ENCODE measurements around the gene SP2.
A peak's percentile ranks its signal among the peaks of the same experiment; 100 is the strongest.
"Not testable (repeated sequence)": the region's sequence is repeated elsewhere in the genome, so short reads cannot be mapped to it uniquely, and the experiment has no call there.

SP2 gene

DNA sequence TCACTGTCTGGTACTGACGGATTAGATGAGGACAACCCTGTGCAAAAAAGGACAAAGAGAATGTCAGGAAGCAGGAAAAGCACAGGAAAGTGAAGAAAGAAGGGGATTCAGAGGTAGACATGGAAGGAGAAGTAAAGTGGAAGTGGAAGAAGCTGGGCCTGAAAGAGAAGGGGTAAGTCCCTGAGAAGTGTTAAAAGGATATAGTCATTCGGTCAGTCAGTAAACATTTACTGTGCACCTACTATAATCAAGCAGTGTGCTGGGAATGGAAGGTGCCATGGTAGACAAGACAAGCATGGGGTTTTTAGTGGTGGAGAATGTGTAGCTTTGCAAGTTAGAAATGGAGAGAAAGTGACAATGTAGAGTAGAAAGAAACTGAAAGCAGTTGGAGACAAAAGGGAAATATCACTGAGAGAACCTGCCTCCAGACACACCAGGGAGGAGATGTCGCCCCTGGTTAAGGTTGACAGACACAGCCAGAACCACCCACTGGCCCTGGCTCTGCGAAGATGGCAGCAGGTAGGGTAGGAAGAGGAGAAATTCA is 4.4 kb upstream of the SP2 start:
- no peak for DNase-seq

DNA sequence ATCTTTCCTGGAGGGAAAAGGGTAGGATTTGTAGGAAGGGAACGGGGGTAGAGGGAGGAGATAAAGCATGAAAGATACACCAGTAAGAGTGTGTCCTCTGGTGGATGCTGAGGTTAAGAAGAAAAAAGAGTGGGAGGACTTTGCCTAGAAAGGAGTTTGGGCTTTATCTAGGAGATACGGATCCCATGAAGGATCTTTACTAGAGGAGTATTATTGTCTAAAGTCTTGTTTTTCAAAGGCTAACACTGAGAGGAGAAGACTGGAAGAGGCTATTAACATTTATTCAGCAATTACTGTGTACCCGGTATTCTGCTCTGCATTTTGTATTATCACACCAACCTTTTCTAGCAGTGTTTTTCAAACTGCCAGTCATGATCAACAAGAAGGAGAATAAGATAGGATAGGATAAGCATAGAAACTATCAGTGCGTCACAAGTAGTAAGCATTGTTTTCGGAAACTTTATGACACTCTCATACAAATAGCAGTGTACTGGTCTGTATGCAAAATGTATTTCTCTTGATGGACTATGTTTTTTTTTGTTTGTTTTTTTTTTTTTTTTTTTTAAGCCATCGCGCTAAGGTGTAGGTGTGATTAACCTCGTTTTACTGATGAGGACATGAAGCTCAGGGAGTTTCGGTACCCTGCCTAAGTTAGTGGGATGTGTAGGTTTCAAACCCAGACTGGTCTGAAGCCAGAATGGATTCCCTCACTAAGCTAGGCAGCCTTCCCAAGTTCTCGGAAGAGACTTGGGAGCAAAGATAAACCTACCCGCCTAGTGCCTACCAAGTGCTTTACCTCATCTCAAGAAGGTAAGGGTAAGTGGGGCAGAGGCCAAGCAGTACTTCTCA is 1.3 kb upstream of the SP2 start:
- DNase-seq: no peak

DNA sequence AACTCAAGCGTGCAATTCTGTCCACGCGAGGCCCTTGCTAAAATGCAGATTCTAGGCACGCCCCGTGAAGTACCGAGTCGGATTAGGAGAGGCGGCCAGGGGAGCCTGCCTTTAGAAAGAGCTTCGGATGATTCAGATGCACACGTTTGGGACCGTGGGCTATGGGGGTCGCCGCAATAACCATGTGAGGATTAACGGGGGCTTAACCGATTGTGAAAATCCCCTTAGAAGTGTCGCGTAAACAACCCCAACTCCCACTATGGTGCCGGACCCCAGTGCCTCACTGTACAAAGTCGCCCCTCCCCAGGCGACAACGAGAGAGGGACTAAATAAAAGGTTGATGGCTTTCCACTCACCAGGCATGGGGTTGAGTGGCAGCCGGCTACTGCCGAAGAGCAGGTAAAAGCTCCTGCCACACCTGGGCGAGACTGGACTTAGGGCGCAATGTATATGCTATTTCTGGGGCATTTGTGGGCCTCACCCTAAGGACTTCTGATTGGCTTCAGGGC is 635 bp upstream of the SP2 start:
- DNase-seq: peak; percentile 22

DNA sequence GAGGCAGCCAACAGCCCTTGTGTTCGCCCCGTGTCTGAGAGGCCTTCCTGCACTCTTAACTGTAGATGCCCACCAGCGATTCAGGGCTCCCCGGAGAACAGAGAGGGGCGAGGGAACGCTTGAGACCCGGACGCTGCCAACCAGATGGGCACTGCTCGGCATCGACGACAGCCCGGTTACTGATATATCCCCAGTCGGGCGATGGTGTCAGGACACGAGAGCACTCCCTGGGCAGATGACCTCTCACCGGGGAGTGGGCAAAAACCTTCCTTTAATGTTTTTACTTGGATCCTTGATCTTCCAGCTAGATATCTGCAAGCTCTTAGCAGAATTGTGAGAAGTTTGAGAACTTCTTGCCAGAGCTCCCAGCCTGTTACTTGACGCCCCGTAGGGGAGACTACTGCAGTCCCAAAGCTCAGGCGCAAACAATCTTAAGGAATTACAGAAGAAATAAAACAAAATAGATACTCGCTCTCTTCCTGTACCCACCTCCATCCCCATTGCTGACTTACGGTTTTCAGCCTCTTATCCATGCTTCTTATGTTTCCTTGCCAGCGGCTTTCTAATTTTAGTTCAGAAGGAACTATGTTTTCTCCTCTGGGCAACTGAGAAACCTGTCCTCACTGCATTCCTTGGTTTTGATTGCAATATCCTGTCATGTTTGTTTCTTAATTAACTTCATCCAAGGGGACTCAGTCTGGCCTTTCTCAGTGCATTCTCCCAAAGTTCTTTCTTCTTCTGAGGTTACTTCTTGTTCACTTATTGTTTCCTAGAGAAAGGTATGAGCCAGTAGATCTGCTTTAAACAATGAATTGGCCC is 845 bp downstream of the SP2 start:
- DNase-seq: no peak

DNA sequence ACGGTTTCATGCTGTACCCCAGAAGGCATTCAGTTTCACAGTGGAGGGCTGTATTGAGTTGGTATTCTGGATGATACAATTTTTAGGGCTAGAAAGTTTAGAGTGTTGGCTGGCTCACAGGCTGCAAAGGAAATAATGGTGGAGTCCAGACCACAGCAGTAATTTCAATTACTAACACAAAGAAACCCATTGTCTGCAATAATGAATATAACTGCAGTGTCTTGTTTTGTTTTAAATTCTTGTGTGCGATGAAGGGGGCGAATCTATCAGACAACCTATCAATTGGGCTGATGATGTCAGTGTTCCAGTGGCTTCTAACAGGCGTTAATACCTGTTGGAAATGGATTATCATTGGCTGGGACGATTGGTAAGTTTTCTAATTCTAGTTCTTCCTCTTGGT is 1.5 kb downstream of the SP2 start:
- no peak for DNase-seq

DNA sequence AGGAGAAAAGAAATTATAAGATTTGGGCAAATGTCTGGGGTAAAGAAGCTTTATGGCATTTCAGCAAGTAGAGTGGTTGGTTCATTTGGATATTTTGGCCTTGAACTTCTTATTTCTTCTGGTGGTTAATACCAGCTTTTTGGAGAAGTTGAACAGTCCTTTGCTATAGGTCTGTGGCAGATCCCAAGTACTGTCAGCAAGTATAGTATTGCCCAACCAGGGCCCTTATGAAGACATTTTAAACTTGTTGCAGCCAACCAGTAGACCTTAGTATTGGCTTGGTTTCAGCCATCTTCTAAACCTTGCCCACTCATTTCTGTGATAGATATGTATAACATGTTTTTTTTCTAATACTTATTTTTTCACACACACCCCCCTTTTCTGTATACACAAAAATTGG is 2.2 kb downstream of the SP2 start:
- no peak for DNase-seq

DNA sequence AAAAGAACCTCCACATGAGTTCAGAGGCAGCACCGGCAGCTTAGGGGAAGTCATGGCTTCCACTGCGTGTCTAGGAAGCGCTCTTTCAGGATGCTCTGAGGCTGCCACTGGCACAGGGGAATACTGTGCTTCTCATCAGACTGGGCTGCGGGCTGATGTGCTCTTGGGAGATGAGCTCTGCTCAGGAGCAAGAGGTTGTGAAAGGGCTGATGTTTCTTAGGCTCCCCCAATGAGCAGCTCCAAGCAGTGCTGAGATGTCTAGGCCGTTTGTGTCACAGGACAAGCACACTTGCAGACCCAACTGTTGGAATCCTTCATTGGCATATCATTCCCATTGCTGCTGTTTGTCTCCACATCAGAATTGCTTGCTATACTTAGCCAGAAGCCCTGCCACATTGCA is 3.6 kb downstream of the SP2 start:
- DNase-seq: no peak

DNA sequence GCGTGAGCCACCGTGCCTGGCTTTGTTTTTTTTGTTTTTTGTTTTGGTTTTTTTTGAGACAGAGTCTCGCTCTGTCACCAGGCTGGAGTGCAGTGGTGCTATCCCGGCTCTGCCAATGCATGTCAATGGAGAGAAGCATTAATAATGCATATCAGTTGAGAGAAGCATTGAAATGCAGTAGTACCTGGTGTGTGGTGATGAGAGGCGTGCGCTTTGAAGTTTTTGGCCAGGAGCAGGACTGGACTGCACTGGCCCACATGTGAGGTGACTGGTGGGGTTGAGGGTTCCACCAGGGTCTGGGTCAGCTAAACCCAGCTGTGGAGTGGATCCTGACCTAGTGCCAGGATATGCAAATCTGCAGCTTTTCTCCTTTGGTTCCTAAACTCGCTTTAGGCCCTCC is 5.4 kb downstream of the SP2 start:
- DNase-seq: no peak

DNA sequence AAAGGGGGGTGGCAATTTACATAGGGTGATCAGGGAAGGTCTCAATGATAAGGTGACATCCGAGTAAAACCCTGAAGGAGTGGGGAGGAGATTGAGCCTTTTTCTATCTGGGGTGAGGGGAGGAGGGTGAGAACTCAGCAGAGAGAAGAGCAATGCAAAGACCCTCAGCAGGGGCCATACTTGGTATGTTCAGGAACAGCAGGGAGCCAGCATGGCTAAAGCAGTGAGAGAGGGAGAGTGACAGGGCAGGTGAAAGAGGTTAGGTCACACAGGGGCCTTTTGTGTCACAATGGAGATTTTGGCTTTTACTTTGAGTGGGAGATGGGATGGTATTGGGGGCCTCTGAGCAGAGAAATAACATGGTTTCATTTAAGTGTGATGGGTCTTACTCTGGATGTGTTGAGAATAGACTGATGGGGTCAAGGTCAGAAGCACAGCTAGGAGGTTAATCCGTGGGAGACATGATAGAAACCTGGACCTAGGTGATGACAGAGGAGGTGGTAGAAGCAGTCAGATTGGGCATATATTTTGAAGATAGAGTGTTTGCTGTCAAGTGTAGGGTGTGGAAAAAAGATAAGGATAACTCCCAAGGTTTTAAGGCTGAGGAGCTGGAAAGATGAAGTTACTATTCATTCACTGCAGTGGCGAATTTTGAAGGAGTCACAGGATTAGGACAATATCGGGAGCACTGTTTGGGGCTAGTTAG is 6.2 kb downstream of the SP2 start:
- no peak for DNase-seq

DNA sequence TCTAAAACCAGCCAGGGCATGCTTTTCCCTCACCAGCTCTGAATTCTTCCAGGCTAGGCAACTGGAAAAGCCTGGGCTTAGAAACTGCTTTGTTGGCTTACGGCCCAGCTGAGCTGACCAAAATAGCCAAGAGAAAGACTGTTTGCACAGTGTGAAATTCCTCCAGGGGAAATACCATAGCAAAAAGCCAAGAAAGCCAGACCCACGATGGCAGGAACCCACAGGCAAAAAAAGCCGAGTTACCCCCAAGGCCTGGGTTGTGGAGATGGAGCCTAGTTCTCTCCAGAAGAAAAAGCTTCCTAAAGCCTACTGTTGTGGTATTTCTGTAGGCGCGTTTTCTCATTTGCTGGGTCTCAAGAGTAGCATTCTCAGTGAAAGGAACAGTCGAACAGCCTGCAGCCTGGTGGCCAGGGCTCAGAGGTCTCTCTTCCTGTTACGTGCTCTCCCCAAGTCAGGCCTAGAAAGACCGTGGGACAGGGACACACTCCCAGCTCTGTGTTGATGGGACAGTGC is 9.2 kb downstream of the SP2 start:
- no peak for DNase-seq

DNA sequence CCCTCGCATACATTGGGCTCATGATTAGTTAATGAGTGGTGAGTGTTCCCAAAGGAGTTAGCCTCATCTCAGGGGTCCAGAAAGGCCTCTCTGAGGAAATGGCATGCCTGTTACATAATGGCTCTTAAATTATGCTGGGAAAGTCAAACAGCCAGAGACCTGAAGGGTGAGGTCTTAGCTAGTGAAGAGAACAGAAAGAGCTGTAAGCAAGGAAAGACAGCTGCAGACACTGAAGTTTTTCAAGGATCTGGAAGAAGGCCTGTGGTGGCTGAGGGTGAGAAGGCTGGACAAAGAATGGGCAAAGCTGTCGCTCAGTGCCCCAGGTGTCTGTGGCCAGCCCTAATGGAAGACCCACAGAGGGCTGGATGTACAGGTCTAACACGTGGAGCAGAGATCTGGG is 10.4 kb downstream of the SP2 start:
- DNase-seq: no peak

DNA sequence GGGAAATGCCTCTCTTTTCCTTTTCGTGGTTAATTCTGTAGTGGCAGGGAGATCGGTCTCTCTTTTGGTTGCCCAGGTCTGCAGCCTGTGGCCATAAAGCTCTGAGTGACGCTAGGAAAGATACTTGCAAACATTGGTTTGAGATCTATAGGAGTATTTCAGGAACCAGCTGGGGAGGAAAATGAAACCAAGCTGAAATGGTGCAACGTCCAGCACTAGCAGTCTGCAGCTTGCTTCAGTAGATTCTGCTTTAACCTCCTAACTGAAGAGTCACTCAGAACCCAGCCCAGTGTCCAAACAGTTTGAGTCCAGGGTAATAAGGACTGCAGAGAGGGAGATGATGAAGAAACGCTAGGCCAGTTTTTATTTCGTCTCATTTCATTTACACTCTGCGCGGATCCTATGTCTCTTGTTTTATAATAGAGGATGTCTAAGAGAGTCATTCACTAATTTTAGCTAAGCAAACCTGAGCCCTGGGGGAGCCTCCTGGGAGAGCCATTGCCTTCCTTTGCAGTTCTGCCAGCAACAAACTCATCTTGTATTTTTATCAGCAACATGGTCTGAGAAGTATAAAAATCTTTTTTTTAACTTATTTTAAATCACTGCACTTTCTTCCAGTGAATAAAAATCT is 12.0 kb downstream of the SP2 start:
- no peak for DNase-seq

DNA sequence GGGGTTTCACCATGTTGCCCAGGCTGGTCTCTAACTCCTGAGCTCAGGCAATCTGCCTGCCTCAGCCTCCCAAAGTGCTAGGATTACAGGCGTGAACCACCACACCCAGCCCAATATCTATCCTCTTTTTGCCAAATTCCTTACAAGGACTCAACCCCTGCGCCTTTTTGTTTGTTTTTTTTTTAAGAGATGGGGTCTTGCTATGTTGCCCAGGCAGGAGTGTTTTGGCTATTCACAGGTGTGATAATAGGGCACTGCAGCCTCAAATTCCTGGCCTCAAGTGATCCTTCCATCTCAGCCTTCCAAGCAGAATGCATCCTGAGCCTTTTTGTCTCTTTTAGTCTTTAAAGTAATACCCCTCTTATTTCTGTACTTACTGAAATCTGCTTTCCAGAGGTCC is 17.0 kb downstream of the SP2 start:
- DNase-seq: no peak

DNA sequence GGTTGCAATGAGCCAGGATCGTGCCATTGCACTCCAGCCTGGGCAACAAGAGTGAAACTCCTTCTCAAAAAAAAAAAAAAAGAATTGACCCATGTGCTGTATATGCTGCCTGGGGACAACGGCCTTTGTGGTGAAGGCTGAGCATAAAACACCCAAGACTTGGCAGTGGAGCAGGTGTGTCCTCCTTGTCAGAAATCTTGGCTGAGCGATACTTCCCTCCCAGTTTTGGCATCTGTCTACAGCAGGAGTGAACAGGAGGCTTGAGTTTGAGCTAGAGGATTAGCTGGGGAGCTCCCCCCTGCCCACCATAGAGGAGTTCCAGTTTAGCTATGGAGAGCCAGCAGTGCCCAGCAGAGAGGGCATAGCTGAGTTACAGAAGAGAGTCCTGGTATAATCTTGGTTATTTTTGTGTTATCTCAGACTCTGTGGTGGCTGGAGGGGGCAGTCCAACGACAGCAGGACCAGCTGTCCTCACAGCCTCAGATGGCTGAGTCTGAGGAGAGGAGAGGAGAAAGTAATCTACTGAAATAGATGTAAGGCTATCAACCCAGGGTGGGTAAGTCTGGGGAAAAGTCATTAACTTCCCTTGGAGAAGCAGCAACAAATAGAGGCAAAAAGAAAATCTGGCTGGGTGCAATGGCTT is 18.4 kb downstream of the SP2 start:
- DNase-seq: no peak

DNA sequence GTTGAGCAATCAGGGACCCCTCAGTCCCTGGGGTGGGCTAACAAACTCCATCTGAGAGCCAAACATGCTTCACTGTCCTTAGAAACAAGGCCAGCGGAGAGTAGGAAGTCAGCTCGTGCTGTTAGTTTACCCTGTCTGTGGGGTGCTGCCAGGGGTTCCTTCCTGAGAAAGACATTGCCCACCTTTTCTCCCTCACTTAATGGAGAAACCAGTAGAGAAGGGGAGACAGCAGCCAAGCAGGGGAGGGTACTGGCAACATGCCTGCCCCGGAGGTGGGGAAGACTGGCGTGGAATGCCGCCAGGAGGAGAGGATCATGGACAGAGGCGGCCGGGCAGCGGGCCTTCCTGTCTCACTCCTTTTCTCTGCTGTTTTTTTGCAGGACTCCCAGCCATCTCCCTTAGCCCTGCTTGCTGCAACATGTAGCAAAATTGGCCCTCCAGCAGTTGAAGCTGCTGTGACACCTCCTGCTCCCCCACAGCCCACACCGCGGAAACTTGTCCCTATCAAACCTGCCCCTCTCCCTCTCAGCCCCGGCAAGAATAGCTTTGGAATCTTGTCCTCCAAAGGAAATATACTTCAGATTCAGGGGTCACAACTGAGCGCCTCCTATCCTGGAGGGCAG is 19.9 kb downstream of the SP2 start:
- no peak for DNase-seq

DNA sequence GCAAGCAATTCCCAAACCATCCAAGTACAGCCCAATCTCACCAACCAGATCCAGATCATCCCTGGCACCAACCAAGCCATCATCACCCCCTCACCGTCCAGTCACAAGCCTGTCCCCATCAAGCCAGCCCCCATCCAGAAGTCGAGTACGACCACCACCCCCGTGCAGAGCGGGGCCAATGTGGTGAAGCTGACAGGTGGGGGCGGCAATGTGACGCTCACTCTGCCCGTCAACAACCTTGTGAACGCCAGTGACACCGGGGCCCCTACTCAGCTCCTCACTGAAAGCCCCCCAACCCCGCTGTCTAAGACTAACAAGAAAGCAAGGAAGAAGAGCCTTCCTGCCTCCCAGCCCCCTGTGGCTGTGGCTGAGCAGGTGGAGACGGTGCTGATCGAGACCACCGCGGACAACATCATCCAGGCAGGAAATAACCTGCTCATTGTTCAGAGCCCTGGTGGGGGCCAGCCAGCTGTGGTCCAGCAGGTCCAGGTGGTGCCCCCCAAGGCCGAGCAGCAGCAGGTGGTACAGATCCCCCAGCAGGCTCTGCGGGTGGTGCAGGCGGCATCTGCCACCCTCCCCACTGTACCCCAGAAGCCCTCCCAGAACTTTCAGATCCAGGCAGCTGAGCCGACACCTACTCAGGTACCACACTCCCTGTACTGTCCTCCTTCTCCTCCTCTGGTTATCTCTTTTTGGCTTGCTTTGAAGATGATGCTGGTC is 20.6 kb downstream of the SP2 start:
- no peak for DNase-seq

DNA sequence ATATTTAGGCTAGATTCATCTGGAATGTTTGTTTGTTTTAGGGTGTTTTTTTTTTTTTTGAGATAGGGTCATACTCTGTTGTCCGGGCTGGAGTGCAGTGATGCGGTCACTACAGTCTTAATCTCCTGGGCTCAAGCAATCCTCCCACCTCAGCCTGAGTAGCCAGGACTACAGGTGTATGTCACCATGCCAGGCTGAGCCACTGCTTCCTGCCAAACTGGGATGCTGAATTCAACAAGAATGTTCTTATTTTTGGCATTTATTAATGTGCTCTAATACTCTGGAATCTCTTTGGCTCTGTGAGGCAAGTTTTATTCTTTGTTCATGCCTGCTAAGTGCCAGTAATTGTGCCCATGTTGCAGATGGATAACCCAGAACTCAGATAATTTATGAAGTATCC is 21.5 kb downstream of the SP2 start:
- no peak for DNase-seq

DNA sequence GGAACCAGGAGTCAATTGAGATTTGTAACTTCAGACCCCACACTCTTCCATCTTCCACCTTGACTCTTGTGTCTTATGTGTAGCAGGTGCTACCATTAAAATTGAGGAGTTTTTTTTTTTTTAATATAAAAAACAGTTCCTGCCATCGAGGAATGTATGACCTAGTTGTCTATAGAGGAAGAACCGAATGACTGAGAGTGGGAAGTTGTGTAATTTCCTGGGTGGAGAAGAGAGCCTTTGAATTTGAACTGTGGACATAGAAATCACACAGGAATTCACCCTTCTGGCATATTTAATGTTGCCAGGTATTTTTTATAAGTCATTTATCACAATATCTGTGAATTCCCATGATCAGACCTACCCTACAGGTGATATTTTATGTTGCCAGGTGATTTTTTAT is 22.0 kb downstream of the SP2 start:
- DNase-seq: peak; percentile 19

DNA sequence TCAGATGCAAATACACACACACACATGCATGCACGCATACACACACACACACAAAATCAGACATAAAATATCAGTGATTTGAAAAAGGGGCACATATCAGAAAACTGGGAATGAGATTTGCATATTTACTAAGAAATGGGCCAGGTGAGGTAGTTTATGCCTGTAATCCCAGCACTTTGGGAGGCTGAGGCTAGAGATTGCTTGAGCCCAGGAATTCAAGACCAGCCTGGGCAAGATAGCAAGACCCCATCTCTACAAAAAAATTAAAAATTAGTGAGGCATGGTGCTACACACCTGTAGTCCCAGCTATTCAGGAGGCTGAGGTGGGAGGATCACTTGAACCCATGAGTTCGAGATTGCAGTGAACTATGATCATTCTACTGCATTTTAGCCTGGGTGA is 23.0 kb downstream of the SP2 start:
- DNase-seq: no peak

DNA sequence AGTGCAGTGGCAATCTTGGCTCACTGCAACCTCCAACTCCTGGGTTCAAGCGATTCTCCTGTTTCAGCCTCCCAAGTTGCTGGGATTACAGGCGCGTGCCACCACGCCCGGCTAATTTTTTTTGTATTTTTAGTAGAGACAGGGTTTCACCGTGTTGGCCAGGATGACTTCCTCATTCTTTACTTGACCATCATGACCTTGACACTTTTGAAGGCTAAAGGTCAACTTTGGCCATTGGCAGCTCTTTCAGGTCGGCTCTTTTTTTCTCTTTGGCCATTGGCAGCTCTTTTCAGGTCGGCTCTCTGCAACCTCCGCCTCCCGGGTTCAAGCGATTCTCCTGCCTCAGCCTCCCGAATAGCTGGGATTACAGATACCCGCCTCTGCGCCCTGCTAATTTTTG is 23.9 kb downstream of the SP2 start:
- DNase-seq: not testable (repeated sequence)

All from activated CD4-positive, alpha-beta T cell treated with anti-CD3 and anti-CD28 coated beads, Interleukin-10, Interleukin-2, amounts not matched to agents 100 ng/mL and 50 ng/mL, durations not matched to agents 16 hours and 8 hours (primary cell).